ENCODE measurements around the gene PTPN22. TPM values are rescaled to one million over a fixed set of nuclear protein-coding genes. Genes with fewer than 3 reads are reported as not detected.
"Not testable (repeated sequence)": the region's sequence is repeated elsewhere in the genome, so short reads cannot be mapped to it uniquely, and the experiment has no call there.

The PTPN22 gene
- total RNA-seq, 4 donors from 2014 or later, result 0.85 to 8.8 (median 2.1) TPM

GRCh38 chr1:113857776-113858175 is 13.7 kb downstream of the PTPN22 start:
- intact Hi-C loops (cut with DNase I; ENCODE audit: low total_unique reads), result no loop called here
- H3K27me3 ChIP-seq, result no peaks in the 10 kb centered on the region
- no peak overlapping the region for H3K27ac ChIP-seq
- H3K4me3 ChIP-seq, result no peak overlapping the region
- TF ChIP-seq POLR2A (IDR thresholded peaks at IDR 0.05) (no peak), CTCF (IDR thresholded peaks at IDR 0.05) (no peak)
- H3K9me3 ChIP-seq, result no peaks in the 10 kb centered on the region
- no peak for DNase-seq
- no peaks in the 10 kb centered on the region for H3K36me3 ChIP-seq
- H3K4me1 ChIP-seq, result no peaks in the 10 kb centered on the region

- Histone ChIP-seq H3K36me3 (no peaks in the 10 kb centered on the region), H3K27me3 (no peaks in the 10 kb centered on the region), H3K4me3 (no peak overlapping the region), H3K27ac (peak overlapping the region; percentile 21 to 26), H3K4me1 (no peaks in the 10 kb centered on the region), H3K9me3 (no peaks in the 10 kb centered on the region)
- intact Hi-C loops (cut with DNase I; ENCODE audit: low total_unique reads), result no loop called here
- no peak for TF ChIP-seq CTCF (IDR thresholded peaks at IDR 0.05)
- TF ChIP-seq POLR2A (IDR thresholded peaks at IDR 0.05), result no peak
- no peak for DNase-seq
Measured at GRCh38 chr1:113856401-113856790, 15.1 kb downstream of the PTPN22 start.

GRCh38 chr1:113855630-113856400 is 15.7 kb downstream of the PTPN22 start:
- Histone ChIP-seq H3K36me3 (no peaks in the 10 kb centered on the region), H3K27me3 (no peaks in the 10 kb centered on the region), H3K4me1 (no peaks in the 10 kb centered on the region), H3K4me3 (no peak overlapping the region), H3K9me3 (no peaks in the 10 kb centered on the region), H3K27ac (peak overlapping the region; percentile 21 to 26)
- intact Hi-C loops (cut with DNase I; ENCODE audit: low total_unique reads), result no loop called here
- TF ChIP-seq POLR2A (IDR thresholded peaks at IDR 0.05) (no peak), CTCF (IDR thresholded peaks at IDR 0.05) (no peak)
- DNase-seq, result no peak

GRCh38 chr1:113854234-113854633 is 17.3 kb downstream of the PTPN22 start:
- DNase-seq, result no peak
- Histone ChIP-seq H3K36me3 (no peaks in the 10 kb centered on the region), H3K27ac (no peak overlapping the region), H3K4me3 (no peak overlapping the region), H3K4me1 (no peaks in the 10 kb centered on the region), H3K9me3 (no peaks in the 10 kb centered on the region), H3K27me3 (no peaks in the 10 kb centered on the region)
- intact Hi-C loops (cut with DNase I; ENCODE audit: low total_unique reads), result no loop called here
- no peak for TF ChIP-seq POLR2A (IDR thresholded peaks at IDR 0.05)
- no peak for TF ChIP-seq CTCF (IDR thresholded peaks at IDR 0.05)

- DNase-seq; H3K4me3 ChIP-seq; H3K36me3 ChIP-seq; H3K9me3 ChIP-seq; intact Hi-C loops (cut with DNase I; ENCODE audit: low total_unique reads); H3K27me3 ChIP-seq; H3K4me1 ChIP-seq: not testable (repeated sequence)
- H3K27ac ChIP-seq, result peak overlapping the region in 1 of 2 donors; percentile 44
Measured at GRCh38 chr1:113852694-113853093, 18.8 kb downstream of the PTPN22 start.

Data from uterus (tissue), 4 donors.